SK-N-SH treated with all-trans-retinoic acid at 6 μM for 48 hours (cell line): ENCODE measurements around the gene TMEM213.

Source experiments
- ARNTL ChIP-seq: fragments of 450-650 bp; formaldehyde crosslinking; IDR thresholded peaks from 2 replicates; pipeline ENCODE4 v1.5.0; 2020; ENCODE audit warnings: low read depth, mild to moderate bottlenecking, moderate library complexity, borderline replicate concordance
- GLIS3 ChIP-seq: fragments of 250-450 bp; sonication (Bioruptor Pico); IDR thresholded peaks from 2 replicates; pipeline ENCODE4 v1.5.0; 2020; ENCODE audit warnings: mild to moderate bottlenecking, moderate library complexity
- TF ChIP-seq, protein P1 (sequence below): fragments of 250-450 bp; sonication (Bioruptor Pico); IDR thresholded peaks from 2 replicates; pipeline ENCODE4 v1.5.1; 2020; ENCODE audit warnings: low read depth, mild to moderate bottlenecking, moderate library complexity

DNA sequence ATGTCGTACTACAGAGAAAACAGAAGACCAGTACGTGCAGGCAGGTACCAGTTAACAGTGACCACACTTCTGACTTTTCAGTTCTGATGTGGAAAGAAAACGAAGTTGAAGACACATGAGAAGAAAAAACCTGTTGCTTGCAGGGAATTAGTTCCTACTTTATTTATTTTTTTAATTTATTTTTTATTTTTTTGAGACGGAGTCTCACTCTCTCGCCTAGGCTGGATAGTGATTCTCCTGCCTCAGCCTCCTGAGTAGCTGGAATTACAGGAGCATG, 74.0 kb downstream of the TMEM213 start:
- TF ChIP-seq, protein P1, sequence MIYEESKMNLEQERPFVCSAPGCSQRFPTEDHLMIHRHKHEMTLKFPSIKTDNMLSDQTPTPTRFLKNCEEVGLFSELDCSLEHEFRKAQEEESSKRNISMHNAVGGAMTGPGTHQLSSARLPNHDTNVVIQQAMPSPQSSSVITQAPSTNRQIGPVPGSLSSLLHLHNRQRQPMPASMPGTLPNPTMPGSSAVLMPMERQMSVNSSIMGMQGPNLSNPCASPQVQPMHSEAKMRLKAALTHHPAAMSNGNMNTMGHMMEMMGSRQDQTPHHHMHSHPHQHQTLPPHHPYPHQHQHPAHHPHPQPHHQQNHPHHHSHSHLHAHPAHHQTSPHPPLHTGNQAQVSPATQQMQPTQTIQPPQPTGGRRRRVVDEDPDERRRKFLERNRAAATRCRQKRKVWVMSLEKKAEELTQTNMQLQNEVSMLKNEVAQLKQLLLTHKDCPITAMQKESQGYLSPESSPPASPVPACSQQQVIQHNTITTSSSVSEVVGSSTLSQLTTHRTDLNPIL (CRISPR knock-in tag): no peak
- TF ChIP-seq GLIS3 (CRISPR knock-in tag): no peak
- no peak for TF ChIP-seq ARNTL
